COLO829 (cell line): ENCODE results near the gene TACR2.

Source experiments
- DNase-seq: peaks from one replicate; pipeline ENCODE4 v3.0.0; 2012; ENCODE audit warnings: low spot score

TACR2 gene

DNA sequence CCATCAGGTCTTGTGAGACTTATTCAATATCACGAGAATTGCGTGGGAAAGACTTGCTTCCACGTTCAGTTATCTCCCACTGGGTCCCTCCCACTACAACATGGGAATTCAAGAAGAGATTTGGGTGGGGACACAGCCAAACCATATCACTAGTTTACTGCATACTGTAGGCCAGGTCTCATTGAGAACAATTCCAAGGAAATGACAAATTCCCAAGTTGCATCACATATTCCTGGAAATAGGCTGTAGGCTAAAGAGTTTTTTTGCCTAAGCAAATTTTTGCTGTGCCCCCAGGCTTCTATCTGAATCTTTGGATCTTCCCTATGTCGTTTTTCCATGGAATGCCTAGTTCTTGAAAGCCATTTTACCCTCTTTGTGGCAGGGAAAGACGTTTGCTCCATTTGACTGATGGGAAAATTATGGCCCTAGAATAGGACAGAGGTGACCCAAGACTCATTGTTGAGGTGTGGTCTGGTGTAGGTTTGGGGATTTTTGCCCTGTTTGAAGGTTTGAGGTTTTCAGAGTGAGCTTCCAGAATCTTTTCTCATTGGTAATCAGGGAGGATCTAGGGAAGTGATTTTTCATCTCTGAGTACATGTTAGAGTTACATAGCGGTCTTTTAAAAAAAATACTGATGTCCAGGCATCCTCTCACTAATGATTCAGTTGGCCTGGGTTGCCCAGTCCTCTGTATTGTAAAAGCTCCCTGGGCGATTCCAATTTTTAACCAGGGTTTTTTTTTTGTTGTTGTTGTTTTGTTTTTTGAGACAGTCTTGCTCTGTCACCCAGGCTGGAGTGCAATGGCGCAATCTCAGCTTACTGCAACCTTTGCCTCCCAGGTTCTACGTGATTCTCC lies 44.4 kb downstream of the TACR2 start:
- DNase-seq, result no peak

DNA sequence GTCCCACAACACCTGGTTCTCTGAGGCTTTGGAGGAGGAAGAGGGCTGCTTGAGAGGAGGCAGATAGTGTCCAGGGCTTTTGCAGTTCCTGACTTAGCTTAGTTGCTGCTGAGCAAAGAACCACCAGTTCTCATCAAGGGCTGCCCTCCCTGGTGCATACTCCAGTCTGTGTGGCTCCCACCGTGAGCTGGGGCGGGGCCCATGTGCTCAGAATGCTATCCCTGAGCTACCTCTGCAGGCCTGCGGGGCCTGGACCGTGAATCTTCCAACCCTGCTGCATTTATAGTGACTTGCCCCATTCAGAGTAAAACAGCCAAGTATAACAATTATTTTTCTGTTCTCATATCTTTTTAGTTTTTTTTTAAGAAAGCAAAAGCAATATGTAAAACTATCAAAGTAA lies 49.2 kb downstream of the TACR2 start:
- DNase-seq, result no peak

DNA sequence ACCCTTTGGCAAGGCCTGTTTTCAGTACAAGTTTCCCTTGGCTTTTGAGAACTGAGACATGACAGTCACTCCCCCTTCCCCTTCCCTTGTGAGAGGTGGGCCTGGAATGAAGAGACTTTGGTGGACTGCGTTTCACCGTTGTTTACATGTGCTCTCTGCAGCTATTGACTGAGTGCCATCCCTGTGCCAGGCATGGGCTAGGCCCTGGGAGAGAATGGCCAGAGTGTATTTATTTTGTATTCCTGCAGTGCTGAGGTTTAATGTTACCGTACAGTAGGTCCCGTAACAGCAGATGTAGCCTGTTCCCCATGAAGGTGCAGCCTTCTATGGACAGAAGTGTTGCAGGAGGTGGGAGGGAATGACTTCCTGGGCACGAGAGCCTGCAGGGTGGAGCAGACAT lies 50.0 kb downstream of the TACR2 start:
- DNase-seq, result no peak

DNA sequence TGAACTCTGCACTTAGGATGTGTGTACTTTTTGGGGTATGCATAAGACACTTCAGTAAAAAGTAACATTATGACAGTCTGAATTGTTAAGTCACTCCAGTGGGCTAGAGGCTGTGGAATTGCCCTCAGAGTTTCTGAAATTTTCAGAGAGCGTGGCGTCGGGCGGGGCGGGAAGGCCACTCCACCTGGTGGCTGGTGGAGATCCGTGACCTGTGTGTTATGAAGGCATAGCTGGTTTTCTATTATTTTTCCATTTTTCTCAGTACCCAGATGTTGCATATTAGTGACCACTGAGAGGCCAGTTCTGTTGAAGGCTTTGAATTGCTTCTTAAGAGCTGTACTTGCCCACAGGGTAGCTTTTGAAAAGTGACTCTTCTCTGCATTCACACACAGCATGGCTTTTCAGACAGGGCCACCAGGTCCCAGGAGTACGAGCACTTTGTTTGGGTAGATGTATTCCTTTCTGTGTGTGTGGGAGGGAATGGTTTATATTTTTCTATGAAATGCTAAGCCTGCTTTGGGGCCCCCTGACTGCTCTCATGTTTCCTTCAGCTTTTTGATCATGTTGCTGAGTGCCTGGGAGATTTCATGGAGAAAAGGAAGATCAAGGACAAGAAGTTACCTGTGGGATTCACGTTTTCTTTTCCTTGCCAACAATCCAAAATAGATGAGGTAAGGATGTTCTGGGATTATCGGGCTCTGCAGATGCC lies 52.3 kb downstream of the TACR2 start:
- no peak for DNase-seq

GRCh38 chr10:69363666-69364065 lies 53.1 kb downstream of the TACR2 start:
- no peak for DNase-seq

- DNase-seq, result no peak
These were observed 54.2 kb downstream of the TACR2 start for GRCh38 chr10:69362471-69362954.

- DNase-seq, result no peak
These were observed 55.5 kb downstream of the TACR2 start for GRCh38 chr10:69361303-69361614.

DNA sequence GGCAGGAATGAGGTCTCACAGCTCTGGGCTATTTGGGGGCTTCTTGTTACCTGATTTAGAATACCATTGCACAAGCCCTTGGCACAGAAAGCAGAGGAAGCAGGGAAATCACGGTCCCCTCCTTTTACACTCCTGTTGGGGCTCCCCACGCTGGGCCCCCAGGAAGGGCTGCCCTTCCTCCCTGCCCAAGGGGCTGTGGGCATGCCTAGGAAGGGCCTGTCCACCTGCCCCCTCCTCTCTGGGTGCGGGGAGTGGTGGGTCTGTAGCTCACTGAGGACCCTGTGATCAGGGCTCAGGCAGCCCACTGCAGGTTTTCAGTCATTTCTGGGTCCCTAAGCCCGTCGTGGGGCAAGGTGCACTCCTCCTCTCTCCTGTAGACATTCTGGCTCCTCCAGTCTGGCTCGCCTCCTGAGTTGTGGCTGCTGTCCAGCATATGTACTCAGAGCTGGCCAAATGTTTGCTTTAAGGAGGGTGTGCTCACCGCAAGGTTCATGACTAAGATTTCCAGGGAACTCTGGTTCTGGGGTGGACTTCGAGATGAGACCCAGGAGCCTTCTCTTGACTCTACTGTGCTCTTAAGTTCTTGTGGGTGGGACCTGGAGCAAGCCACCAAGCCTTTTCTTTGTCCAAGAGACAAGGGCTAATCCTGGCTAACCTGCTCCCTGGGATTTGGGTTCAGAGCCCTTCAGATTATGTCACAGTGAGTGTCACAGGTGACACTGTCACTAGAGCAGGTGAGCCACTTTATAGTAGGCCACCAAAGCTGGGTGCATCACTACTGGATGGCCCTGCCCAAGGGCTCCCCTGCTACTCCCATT lies 56.0 kb downstream of the TACR2 start:
- DNase-seq, result no peak

DNA sequence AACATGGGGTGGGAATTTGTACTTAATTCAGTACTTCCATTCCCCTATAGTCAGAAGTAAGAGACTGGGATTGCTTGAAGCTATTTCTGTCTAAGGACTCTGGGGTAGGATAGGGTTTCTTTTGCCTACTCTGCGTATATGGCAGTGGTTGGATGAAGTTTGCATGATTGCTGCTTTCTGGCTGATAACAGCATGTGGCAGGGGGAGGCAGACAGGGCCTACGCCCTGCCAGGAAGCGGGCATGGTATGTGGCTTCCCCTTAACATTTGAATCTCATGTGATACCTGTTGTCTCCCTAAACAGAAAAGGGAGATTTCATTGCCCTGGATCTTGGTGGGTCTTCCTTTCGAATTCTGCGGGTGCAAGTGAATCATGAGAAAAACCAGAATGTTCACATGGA lies 57.1 kb downstream of the TACR2 start:
- DNase-seq, result no peak

DNA sequence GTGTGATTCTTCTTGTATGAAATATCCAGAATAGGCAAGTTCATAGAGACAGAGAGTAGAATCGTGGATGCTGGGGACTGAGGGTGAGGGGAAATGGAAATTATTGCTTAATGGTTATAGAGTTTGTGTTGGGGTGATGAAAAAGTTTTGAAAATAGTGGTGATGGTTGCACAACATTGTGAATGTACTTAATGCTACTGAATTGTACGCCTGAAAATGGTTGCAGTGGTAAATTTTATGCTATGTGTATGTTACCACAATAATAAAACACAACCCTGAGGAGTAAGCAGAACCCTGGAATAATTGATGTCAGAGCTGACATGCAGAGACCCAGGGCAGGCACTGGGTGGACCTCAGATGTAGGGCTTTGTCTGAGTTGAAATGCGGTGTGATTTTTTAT lies 57.6 kb downstream of the TACR2 start:
- no peak for DNase-seq

GRCh38 chr10:69358148-69358795 lies 58.4 kb downstream of the TACR2 start:
- no peak for DNase-seq

DNA sequence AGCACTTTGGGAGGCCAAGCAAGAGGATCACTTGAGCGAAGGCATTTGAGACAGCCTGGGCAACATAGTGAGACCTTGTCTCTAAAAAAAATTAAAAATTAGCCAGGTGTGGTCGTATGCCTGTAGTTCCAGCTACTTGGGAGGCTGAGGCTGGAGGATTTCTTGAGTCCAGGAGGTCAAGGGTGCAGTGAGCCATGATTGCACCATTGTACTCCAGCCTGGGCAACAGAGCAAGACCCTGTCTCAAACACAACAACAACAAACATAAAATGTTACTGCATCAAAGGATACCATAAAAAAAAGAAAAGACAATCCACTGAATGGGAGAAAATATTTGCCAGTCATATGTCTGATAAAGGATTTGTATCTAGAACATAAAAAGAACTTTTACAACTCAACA lies 60.5 kb downstream of the TACR2 start:
- DNase-seq, result no peak

GRCh38 chr10:69353977-69354635 lies 62.6 kb downstream of the TACR2 start:
- DNase-seq, result no peak
